HG03064 (cell line): ENCODE results near the gene SAPCD1.
"Not testable (repeated sequence)": the region's sequence is repeated elsewhere in the genome, so short reads cannot be mapped to it uniquely, and the experiment has no call there.

Source experiments
- ATAC-seq: cut with Tn5 transposase; IDR thresholded peaks from one replicate; pipeline ENCODE4 v1.9.1; 2021; ENCODE audit warnings: low read depth; ENCODE audit not compliant: unreplicated experiment

The SAPCD1 gene

GRCh38 chr6:31795616-31796298 is 33.3 kb downstream of the SAPCD1 start, which contains the start of gene VARS1:
TSS of gene VARS1 (minus strand) at chr6:31795752. CDS start at chr6:31795217, 535 bp downstream.
- peak; percentile 67 for ATAC-seq

- no peak for ATAC-seq
Measured at GRCh38 chr6:31796993-31797385, 34.5 kb downstream of the SAPCD1 start.

GRCh38 chr6:31797588-31797987 is 35.1 kb downstream of the SAPCD1 start:
- no peak for ATAC-seq

- no peak for ATAC-seq
Measured at GRCh38 chr6:31799781-31800180, 37.3 kb downstream of the SAPCD1 start.

GRCh38 chr6:31801031-31801927 is 38.8 kb downstream of the SAPCD1 start:
- ATAC-seq, result not testable (repeated sequence)

GRCh38 chr6:31805939-31806469 is 43.5 kb downstream of the SAPCD1 start:
- ATAC-seq, result peak; percentile 12

GRCh38 chr6:31806470-31807272 is 44.2 kb downstream of the SAPCD1 start, which contains the start of gene LSM2:
TSS of gene LSM2 (minus strand) at chr6:31806966. CDS start at chr6:31806757, 209 bp downstream.
- peak; percentile 80 for ATAC-seq

GRCh38 chr6:31808599-31808998 is 46.1 kb downstream of the SAPCD1 start:
- ATAC-seq, result not testable (repeated sequence)

GRCh38 chr6:31811645-31812044 is 49.2 kb downstream of the SAPCD1 start:
- no peak for ATAC-seq

GRCh38 chr6:31813465-31813849 is 51.0 kb downstream of the SAPCD1 start:
- no peak for ATAC-seq
